NT2/D1 (cell line): ENCODE data around the gene CD300C.

Experiments used
- DNase-seq: peaks from one replicate; pipeline ENCODE4 v3.0.0-alpha.2; 2011; ENCODE audit warnings: low read depth, low spot score
- H3K27me3 ChIP-seq: 2 replicates; pipeline ENCODE4 v1.6.0; 2011; ENCODE audit warnings: mild to moderate bottlenecking; ENCODE audit not compliant: insufficient read length, insufficient read depth
- H3K36me3 ChIP-seq: 2 replicates; pipeline ENCODE4 v1.6.1; 2011; ENCODE audit warnings: mild to moderate bottlenecking, low read length, mixed read lengths; ENCODE audit not compliant: insufficient read depth, insufficient read length
- H3K4me1 ChIP-seq: 2 replicates; pipeline ENCODE4 v1.5.1; 2011; ENCODE audit not compliant: insufficient read depth, insufficient read length
- H3K4me3 ChIP-seq: 2 replicates; pipeline ENCODE4 v1.5.1; 2011; ENCODE audit warnings: low read depth; ENCODE audit not compliant: insufficient read length
- H3K9ac ChIP-seq: 2 replicates; pipeline ENCODE4 v1.6.0; 2011; ENCODE audit warnings: low read depth; ENCODE audit not compliant: insufficient read length
- H3K9me3 ChIP-seq: 2 replicates; pipeline ENCODE4 v1.5.1; 2011; ENCODE audit warnings: mild to moderate bottlenecking, low read length; ENCODE audit not compliant: insufficient read depth
- SUZ12 ChIP-seq: IDR thresholded peaks from 2 replicates; pipeline ENCODE4 v1.6.1; 2011; ENCODE audit not compliant: insufficient read length, insufficient read depth; ENCODE audit errors: extremely low read depth
- YY1 ChIP-seq: IDR thresholded peaks from 2 replicates; pipeline ENCODE4 v1.6.1; 2011; ENCODE audit not compliant: insufficient read length, insufficient read depth
- ZNF274 ChIP-seq: IDR thresholded peaks from 2 replicates; pipeline ENCODE4 v1.6.1; 2011; ENCODE audit warnings: mild to moderate bottlenecking, low read depth, low read length

CD300C gene

DNA sequence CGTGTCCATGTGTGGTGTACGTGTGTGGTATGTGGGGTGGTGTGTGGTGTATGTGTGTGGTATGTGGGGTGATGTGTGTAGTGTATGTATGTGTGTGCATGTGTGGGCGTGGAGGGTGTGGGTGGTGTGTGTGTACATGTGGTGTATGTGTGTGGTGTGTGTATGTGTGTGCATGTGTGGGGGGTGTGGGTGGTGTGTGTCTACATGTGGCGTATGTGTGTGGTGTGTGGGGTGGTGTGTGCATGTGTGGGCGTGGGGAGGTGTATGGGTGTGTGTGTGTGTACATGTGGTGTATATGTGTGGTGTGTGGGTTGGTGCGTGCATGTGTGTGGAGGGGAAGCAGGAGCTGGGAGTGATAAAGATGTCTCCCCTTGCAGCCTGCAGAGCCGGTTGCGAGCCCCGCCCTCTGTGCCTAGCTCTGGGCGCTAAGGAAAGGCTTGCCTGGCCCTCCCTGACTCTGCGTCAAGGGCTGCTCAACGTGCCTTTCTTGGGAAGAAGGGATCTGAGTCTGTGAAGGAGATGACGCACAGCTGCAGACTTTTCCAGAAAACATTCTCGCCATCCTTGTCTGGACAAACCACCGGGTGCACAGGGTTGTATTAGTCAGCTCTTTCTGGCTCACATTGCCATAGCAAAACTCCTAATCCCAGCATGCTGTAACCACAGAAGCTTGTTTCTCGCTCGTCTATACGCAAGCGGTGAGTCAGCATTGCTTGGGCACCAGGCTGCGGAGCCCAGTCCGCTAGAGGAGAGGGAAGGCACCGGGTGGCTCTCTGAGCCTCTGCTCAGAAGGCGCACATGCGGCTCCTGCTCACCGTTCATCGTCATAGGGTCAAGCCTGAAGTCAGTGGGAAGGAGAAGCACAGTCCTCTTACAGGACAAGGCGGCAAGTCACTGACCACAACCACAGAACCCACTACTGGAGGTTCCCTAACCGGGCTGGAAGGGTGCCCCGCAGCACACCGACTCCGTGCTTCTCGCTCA is 23.4 kb upstream of the CD300C start:
- no peak for TF ChIP-seq YY1
- TF ChIP-seq SUZ12 = no peak
- no peak for TF ChIP-seq ZNF274
- H3K9me3 ChIP-seq = no peaks in the 10 kb centered on the region
- H3K36me3 ChIP-seq = no peaks in the 10 kb centered on the region
- no peak for DNase-seq
- H3K4me3 ChIP-seq = no peak overlapping the region
- peaks cover 16% of the 10 kb centered on the region for H3K27me3 ChIP-seq
- no peak overlapping the region for H3K9ac ChIP-seq
- H3K4me1 ChIP-seq = peaks cover 8% of the 10 kb centered on the region

DNA sequence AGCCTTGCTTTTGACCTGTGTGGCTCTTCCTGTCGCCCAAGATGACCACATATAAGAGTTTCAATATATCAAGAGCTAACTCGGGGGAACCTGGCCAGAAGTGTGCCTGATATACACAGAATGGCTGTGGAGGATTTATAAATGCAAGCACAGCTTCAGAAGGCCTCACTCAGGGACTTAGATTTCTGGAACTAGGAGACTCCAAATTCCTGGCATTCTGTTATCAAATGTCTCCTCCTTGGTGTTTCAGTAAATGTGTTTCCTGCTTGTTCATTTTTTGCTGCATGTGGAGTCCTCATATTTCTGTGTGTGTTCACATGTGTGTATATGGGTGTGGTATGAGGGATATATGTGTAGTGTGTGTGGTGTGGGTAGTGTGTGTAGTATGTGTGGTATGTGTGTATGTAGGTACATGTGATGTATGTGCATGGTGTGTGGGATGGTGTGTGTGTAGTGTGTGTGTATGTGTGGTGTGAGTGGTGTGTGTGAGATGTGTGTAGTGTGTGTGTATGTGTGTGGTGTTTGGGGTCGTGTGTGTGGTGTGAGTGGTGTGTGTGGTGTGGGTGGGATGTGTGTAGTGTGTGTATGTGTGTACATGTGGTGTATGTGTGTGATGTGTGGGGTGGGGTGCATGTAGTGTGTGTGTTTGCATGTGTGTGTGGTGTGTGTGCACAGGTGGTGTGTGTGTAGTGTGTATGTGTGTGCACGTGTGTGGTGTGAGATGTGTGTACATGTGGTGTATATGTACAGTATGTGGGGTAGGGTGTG is 22.4 kb upstream of the CD300C start:
- Histone ChIP-seq H3K9ac (no peak overlapping the region), H3K36me3 (no peaks in the 10 kb centered on the region), H3K9me3 (no peaks in the 10 kb centered on the region), H3K27me3 (peaks cover 18% of the 10 kb centered on the region), H3K4me1 (peaks cover 8% of the 10 kb centered on the region), H3K4me3 (no peak overlapping the region)
- DNase-seq = no peak
- TF ChIP-seq YY1 (no peak), SUZ12 (no peak), ZNF274 (no peak)

GRCh38 chr17:74567397-74567796 is 21.5 kb upstream of the CD300C start, which contains the start of gene CD300H:
Gene CD300H (minus strand): TSS chr17:74567509.
- no peak within 1 kb of the TSS for H3K9ac ChIP-seq
- H3K27me3 ChIP-seq = peaks cover 17% of the 10 kb centered on the region
- peaks cover 8% of the 10 kb centered on the region for H3K4me1 ChIP-seq
- H3K36me3 ChIP-seq = no peaks in the 10 kb centered on the region
- no peak for DNase-seq
- H3K4me3 ChIP-seq = no peak within 1 kb of the TSS
- TF ChIP-seq ZNF274 (no peak), SUZ12 (no peak), YY1 (no peak)
- no peaks in the 10 kb centered on the region for H3K9me3 ChIP-seq

GRCh38 chr17:74566132-74566753 is 20.3 kb upstream of the CD300C start:
- Histone ChIP-seq H3K4me1 (peaks cover 8% of the 10 kb centered on the region), H3K9me3 (no peaks in the 10 kb centered on the region), H3K36me3 (no peaks in the 10 kb centered on the region), H3K9ac (no peak overlapping the region), H3K4me3 (no peak overlapping the region), H3K27me3 (peaks cover 26% of the 10 kb centered on the region)
- peak; percentile 36 for DNase-seq
- TF ChIP-seq SUZ12 (no peak), YY1 (no peak), ZNF274 (no peak)

GRCh38 chr17:74565126-74565525 is 19.2 kb upstream of the CD300C start:
- peaks cover 7% of the 10 kb centered on the region for H3K4me1 ChIP-seq
- TF ChIP-seq ZNF274 = no peak
- TF ChIP-seq YY1 = no peak
- no peak for TF ChIP-seq SUZ12
- H3K4me3 ChIP-seq = no peak overlapping the region
- no peaks in the 10 kb centered on the region for H3K9me3 ChIP-seq
- H3K36me3 ChIP-seq = no peaks in the 10 kb centered on the region
- no peak for DNase-seq
- peaks cover 28% of the 10 kb centered on the region for H3K27me3 ChIP-seq
- H3K9ac ChIP-seq = no peak overlapping the region

- H3K4me1 ChIP-seq = no peaks in the 10 kb centered on the region
- no peak for DNase-seq
- peaks cover 23% of the 10 kb centered on the region for H3K27me3 ChIP-seq
- no peaks in the 10 kb centered on the region for H3K9me3 ChIP-seq
- no peak overlapping the region for H3K4me3 ChIP-seq
- no peak for TF ChIP-seq YY1
- TF ChIP-seq SUZ12 = no peak
- TF ChIP-seq ZNF274 = no peak
- no peaks in the 10 kb centered on the region for H3K36me3 ChIP-seq
- no peak overlapping the region for H3K9ac ChIP-seq
Measured at GRCh38 chr17:74563358-74563757, 17.4 kb upstream of the CD300C start.
